HEK293T (cell line): ENCODE data around the gene CHCHD3.

Experiments used
- ELF4 ChIP-seq: fragments of 450-650 bp; IDR thresholded peaks from 2 replicates; pipeline ENCODE4 v1.6.1; 2017; ENCODE audit warnings: antibody characterized with exemption
- FOXA1 ChIP-seq: fragments of 450-650 bp; IDR thresholded peaks from 2 replicates; pipeline ENCODE4 v1.6.1; 2016; ENCODE audit warnings: mild to moderate bottlenecking
- FOXM1 ChIP-seq: fragments of 450-650 bp; IDR thresholded peaks from 2 replicates; pipeline ENCODE4 v1.6.1; 2017; ENCODE audit warnings: mild to moderate bottlenecking, borderline replicate concordance
- L3MBTL2 ChIP-seq: fragments of 450-650 bp; conservative IDR thresholded peaks from 2 replicates; pipeline ENCODE4 v1.6.1; 2016; ENCODE audit warnings: mild to moderate bottlenecking
- SP1 ChIP-seq: fragments of 450-650 bp; IDR thresholded peaks from 2 replicates; pipeline ENCODE4 v1.6.1; 2017

DNA sequence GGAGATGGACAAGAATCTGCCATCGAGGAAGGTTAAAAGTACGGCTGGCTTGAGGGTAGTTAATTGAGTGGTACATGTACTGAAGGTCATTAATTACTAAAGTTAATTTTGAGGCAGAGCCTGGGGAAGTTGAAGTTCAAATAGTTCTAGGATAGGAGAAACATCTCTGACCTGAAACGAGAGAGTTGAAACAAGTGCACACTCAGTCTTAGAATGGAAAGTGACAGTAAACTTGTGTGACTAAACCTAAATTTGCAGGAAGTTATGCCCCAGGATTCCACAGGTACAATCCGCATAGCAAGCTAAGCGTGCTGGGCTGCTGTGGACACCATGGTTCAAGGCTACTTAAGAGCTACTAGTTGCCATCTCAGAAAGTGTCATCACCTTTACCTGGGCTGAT, 209.9 kb downstream of the CHCHD3 start:
- TF ChIP-seq ELF4 (no peak), FOXA1 (no peak), FOXM1 (no peak), L3MBTL2 (no peak), SP1 (no peak)
